ENCODE measurements around the gene DSCAML1. TPM values are rescaled to one million over a fixed set of nuclear protein-coding genes. Genes with fewer than 3 reads are reported as not detected.

DSCAML1 gene, protein sequence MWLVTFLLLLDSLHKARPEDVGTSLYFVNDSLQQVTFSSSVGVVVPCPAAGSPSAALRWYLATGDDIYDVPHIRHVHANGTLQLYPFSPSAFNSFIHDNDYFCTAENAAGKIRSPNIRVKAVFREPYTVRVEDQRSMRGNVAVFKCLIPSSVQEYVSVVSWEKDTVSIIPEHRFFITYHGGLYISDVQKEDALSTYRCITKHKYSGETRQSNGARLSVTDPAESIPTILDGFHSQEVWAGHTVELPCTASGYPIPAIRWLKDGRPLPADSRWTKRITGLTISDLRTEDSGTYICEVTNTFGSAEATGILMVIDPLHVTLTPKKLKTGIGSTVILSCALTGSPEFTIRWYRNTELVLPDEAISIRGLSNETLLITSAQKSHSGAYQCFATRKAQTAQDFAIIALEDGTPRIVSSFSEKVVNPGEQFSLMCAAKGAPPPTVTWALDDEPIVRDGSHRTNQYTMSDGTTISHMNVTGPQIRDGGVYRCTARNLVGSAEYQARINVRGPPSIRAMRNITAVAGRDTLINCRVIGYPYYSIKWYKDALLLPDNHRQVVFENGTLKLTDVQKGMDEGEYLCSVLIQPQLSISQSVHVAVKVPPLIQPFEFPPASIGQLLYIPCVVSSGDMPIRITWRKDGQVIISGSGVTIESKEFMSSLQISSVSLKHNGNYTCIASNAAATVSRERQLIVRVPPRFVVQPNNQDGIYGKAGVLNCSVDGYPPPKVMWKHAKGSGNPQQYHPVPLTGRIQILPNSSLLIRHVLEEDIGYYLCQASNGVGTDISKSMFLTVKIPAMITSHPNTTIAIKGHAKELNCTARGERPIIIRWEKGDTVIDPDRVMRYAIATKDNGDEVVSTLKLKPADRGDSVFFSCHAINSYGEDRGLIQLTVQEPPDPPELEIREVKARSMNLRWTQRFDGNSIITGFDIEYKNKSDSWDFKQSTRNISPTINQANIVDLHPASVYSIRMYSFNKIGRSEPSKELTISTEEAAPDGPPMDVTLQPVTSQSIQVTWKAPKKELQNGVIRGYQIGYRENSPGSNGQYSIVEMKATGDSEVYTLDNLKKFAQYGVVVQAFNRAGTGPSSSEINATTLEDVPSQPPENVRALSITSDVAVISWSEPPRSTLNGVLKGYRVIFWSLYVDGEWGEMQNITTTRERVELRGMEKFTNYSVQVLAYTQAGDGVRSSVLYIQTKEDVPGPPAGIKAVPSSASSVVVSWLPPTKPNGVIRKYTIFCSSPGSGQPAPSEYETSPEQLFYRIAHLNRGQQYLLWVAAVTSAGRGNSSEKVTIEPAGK (N-terminal part only)
- total RNA-seq: 1 to 10 TPM in 3 of 10 donors, under 1 TPM in 7; 0.23 to 1.5 (median 0.57) TPM
- polyA plus RNA-seq: under 1 TPM; 0.16 to 0.88 TPM
- long read RNA-seq, donor 1: 0 reads
- long read RNA-seq, donor 2, partial matches to known transcripts: 0 of 2 reads
- long read RNA-seq, donor 2, other reads (novel, unspliced or antisense): 2 of 2 reads
- long read RNA-seq, donor 3: 0 reads

DNA sequence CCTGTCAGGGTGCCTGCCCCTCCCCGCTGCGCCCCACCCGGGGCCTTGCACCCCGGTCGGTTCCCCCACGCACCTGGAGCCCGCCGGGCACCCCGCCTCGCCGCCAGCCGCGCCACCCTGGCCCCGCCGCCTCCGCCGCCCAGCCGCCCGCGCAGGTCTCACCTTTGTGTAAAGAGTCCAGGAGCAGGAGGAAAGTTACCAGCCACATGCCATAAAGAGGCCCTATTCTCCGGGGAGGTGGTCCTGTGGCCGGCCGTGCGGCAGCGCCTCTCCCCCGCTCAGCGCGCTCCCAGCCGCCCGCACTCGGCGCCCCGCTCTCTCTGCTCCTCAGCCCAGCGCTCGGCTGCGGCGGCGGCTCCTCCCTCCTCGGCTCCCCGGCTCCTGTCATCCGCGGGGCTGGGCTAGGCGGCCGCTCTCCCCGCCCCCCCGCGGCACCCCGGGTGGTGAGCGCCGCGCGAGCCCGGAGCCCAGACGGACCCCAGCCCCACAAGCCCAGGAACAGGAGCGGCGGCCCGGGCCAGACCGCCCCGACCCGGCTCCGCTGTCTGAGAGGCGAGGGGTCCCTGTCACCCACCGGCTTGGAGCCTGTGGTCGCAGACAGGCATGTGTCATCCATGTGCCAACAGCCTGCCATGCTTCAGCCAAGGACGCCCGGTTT lies at the start of gene DSCAML1:
TSS of gene DSCAML1 (minus strand) at position 345 of the 658 bp plus-strand sequence. CDS start at position 208, 137 bp downstream.
- DNase-seq (peak in 1 of 2 donors; percentile 43), ATAC-seq (peak in 7 of 8 donors; percentile 44 to 85 (median 63))
- no peak within 1 kb of the TSS for H3K27ac ChIP-seq
- peaks cover 6 to 23% (median 19%) of the 10 kb centered on the region in 9 donors for H3K4me1 ChIP-seq
- intact Hi-C loops (cut with DNase I): no loop called here
- H3K4me3 ChIP-seq: peak within 1 kb of the TSS; percentile 0 to 45 (median 36)
- H3K36me3 ChIP-seq: peaks cover 0 to 4% (median 0%) of the 10 kb centered on the region in 9 donors
- TF ChIP-seq, protein P1, sequence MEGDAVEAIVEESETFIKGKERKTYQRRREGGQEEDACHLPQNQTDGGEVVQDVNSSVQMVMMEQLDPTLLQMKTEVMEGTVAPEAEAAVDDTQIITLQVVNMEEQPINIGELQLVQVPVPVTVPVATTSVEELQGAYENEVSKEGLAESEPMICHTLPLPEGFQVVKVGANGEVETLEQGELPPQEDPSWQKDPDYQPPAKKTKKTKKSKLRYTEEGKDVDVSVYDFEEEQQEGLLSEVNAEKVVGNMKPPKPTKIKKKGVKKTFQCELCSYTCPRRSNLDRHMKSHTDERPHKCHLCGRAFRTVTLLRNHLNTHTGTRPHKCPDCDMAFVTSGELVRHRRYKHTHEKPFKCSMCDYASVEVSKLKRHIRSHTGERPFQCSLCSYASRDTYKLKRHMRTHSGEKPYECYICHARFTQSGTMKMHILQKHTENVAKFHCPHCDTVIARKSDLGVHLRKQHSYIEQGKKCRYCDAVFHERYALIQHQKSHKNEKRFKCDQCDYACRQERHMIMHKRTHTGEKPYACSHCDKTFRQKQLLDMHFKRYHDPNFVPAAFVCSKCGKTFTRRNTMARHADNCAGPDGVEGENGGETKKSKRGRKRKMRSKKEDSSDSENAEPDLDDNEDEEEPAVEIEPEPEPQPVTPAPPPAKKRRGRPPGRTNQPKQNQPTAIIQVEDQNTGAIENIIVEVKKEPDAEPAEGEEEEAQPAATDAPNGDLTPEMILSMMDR (IDR thresholded peaks at IDR 0.05): no peak
- no peaks in the 10 kb centered on the region for H3K9me3 ChIP-seq
- WGBS, 2 donors: 3 to 4% methylated on average over 42 to 64 of the region's 66 CpGs
- peaks cover 11 to 67% (median 53%) of the 10 kb centered on the region in 7 donors for H3K27me3 ChIP-seq

DNA sequence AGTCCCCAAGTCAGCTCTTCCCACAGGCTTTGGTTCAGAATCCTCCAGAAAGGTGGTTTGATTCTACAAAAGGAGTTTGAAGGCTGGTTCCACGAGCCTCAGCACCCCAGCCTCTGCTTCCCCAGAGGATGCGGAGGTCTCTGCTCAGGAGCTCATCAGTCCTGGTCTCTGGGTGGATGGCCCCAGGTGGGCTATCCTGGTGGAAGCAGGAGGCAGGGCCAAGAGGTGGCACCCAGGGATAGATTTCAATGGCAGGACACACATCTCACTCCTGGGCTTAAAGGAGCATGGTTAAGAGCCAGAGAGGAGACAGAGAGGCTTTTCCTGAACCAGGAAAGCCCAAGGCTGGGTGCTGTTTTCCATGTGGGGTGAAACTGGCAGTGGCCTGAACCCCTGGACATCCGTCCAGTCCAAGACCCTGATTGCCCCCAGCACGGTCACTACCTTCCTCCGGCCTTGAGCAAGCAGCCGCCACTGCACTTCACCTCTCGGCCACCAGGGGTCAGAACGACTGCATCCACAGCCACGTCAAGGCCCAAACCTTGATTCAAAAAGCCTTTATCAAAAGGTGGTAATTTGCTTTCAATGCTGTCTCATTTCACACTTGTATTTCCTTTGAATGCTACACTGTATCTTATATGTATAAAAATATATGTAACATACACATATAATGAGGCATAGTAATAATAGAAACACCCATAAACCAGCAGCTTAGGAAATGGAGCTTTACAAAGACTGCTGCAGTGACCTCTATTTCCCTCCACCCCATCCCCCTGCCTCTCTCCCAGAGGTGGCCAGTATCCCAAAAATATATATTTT lies 46.9 kb upstream of the DSCAML1 start:
- WGBS, 2 donors: 22 to 27% methylated on average over 9 of the region's 9 CpGs
- H3K27me3 ChIP-seq: no peaks in the 10 kb centered on the region
- peaks cover 0 to 36% (median 24%) of the 10 kb centered on the region in 9 donors for H3K4me1 ChIP-seq

More for the DNA sequence above, 46.9 kb upstream of the DSCAML1 start:
- Histone ChIP-seq H3K27ac (peak overlapping the region in 3 of 10 donors; percentile 21 to 44 (median 30)), H3K4me3 (no peak overlapping the region), H3K36me3 (peaks cover 0 to 36% (median 0%) of the 10 kb centered on the region in 9 donors), H3K9me3 (peaks cover 0 to 7% (median 0%) of the 10 kb centered on the region in 11 donors)
- ATAC-seq (peak; percentile 59 to 84 (median 76)), DNase-seq (peak; percentile 84 to 88)
- intact Hi-C loops (cut with DNase I): loop anchor here (1.0 to 10.0 kb wide), 12 partner anchors 25 to 211 kb away; no protein-coding TSS in a partner anchor
- TF ChIP-seq, protein P1 (IDR thresholded peaks at IDR 0.05): peak; percentile 97 to 100 (median 99)

All from heart right ventricle (tissue), 16 donors.